H1 (cell line): ENCODE results near the gene SRGAP3. TPM values are rescaled to one million over a fixed set of nuclear protein-coding genes. Genes with fewer than 3 reads are reported as not detected.

Experiments
- CTCF ChIA-PET: fragments of 300-600 bp; sonication (Branson Sonifier 250); formaldehyde crosslinking; loops from one replicate; lab custom pipeline; 2021; ENCODE audit not compliant: partially characterized antibody; lab: Charles Lee
- POLR2A ChIA-PET: fragments of 300-600 bp; sonication (Branson Sonifier 250); formaldehyde crosslinking; loops from one replicate; lab custom pipeline; 2021; ENCODE audit warnings: inconsistent platforms; ENCODE audit not compliant: partially characterized antibody; lab: Charles Lee
- DNase-seq, 2 experiments: peaks; one replicate each; pipeline versions ENCODE4 v3.0.0 to v3.0.0-alpha.2; 2010 to 2022; ENCODE audit warnings: low spot score in 2 of 2, low read depth in 1 of 2, mixed read lengths in 1 of 2
- FAIRE-seq: peaks from 2 replicates; lab custom pipeline; 2011; peaks lifted over from hg19 to GRCh38; lab: Jason Lieb, UNC
- H2AFZ ChIP-seq: 2 replicates; pipeline ENCODE4 v1.8.1; 2012; ENCODE audit warnings: low read length, inconsistent platforms
- H2AK5ac ChIP-seq: 2 replicates; pipeline ENCODE4 v1.6.1; 2013; ENCODE audit warnings: low read depth, low read length
- H2BK120ac ChIP-seq: replicated peaks from 2 replicates; pipeline ENCODE3; 2013; ENCODE audit warnings: low read depth, low read length, inconsistent platforms
- H2BK12ac ChIP-seq: 2 replicates; pipeline ENCODE4 v1.6.1; 2013; ENCODE audit warnings: low read depth, low read length
- H2BK15ac ChIP-seq: 2 replicates; pipeline ENCODE4 v1.6.1; 2013; ENCODE audit warnings: low read length
- H2BK20ac ChIP-seq: 2 replicates; pipeline ENCODE4 v1.6.1; 2013; ENCODE audit warnings: low read length
- H2BK5ac ChIP-seq: 2 replicates; pipeline ENCODE4 v1.6.1; 2013; ENCODE audit warnings: low read depth, low read length
- H3K14ac ChIP-seq: 2 replicates; pipeline ENCODE4 v1.6.1; 2013; ENCODE audit warnings: inconsistent platforms; ENCODE audit not compliant: insufficient read length
- H3K18ac ChIP-seq: 2 replicates; pipeline ENCODE4 v1.6.1; 2013; ENCODE audit warnings: low read length; ENCODE audit errors: extremely low read depth
- H3K23ac ChIP-seq: 2 replicates; pipeline ENCODE4 v1.6.1; 2013; ENCODE audit warnings: inconsistent platforms; ENCODE audit not compliant: insufficient read length
- H3K23me2 ChIP-seq: 2 replicates; pipeline ENCODE4 v1.6.1; 2013; ENCODE audit warnings: low read depth, low read length
- H3K27ac ChIP-seq: 2 replicates; pipeline ENCODE4 v1.6.1; 2011; ENCODE audit warnings: low read depth, low read length, inconsistent platforms
- H3K27me3 ChIP-seq, 4 experiments: replicated peaks in 1 of 4; 1 replicate in 1 of 4; 2 replicates in 3 of 4; pipeline versions ENCODE4 v1.6.1 to v1.8.1; 2011 to 2013; ENCODE audit warnings: low read length in 3 of 4, mild to moderate bottlenecking in 3 of 4, inconsistent platforms in 2 of 4, mixed read lengths in 2 of 4, moderate library complexity in 1 of 4; ENCODE audit not compliant: control insufficient read depth in 3 of 4, insufficient read depth in 3 of 4; ENCODE audit errors: extremely low read depth in 1 of 4
- H3K36me3 ChIP-seq, 4 experiments: 2 replicates each; pipeline versions ENCODE4 v1.6.1 to v1.8.1; 2011 to 2013; ENCODE audit warnings: mild to moderate bottlenecking in 4 of 4, low read length in 3 of 4, moderate library complexity in 2 of 4, control low read depth in 1 of 4, inconsistent platforms in 1 of 4; ENCODE audit not compliant: insufficient read depth in 4 of 4, control insufficient read depth in 2 of 4
- H3K4ac ChIP-seq: replicated peaks from 2 replicates; pipeline ENCODE3; 2013; ENCODE audit warnings: low read length, low read depth, mixed read lengths, inconsistent platforms; ENCODE audit not compliant: insufficient read length
- H3K4me1 ChIP-seq, 4 experiments: replicated peaks in 1 of 4; 1 replicate in 1 of 4; 2 replicates in 3 of 4; pipeline versions ENCODE4 v1.6.1 to v1.8.1; 2011 to 2013; ENCODE audit warnings: low read length in 3 of 4, inconsistent platforms in 2 of 4, mixed read lengths in 1 of 4; ENCODE audit not compliant: insufficient read depth in 4 of 4, control insufficient read depth in 3 of 4
- H3K4me2 ChIP-seq, 2 experiments: 2 replicates each; pipeline versions ENCODE4 v1.6.1 to v1.8.1; 2011 to 2013; ENCODE audit warnings: low read depth in 2 of 2, low read length in 2 of 2, control low read depth in 1 of 2, inconsistent platforms in 1 of 2, mild to moderate bottlenecking in 1 of 2; ENCODE audit not compliant: insufficient read depth in 1 of 2
- H3K4me3 ChIP-seq, 4 experiments: fragments of 200-600, 300-600 bp in 1 of 4; sonication (generic), shearing (Covaris generic), sonication (Bioruptor Twin) in 1 of 4; 2 replicates each; pipeline versions ENCODE4 v1.5.1 to v1.8.1; 2011 to 2016; ENCODE audit warnings: low read length in 4 of 4, low read depth in 3 of 4, control low read depth in 2 of 4, inconsistent platforms in 2 of 4, mild to moderate bottlenecking in 2 of 4, mixed read lengths in 1 of 4, moderate library complexity in 1 of 4; ENCODE audit not compliant: insufficient read depth in 2 of 4; ENCODE audit errors: extremely low read depth in 1 of 4
- H3K56ac ChIP-seq: replicated peaks from 2 replicates; pipeline ENCODE3; 2013; ENCODE audit warnings: low read depth, mild to moderate bottlenecking, mixed read lengths, low read length, inconsistent platforms; ENCODE audit not compliant: insufficient read length
- H3K79me1 ChIP-seq: 2 replicates; pipeline ENCODE4 v1.6.1; 2013; ENCODE audit warnings: low read depth, low read length, control low read depth
- H3K79me2 ChIP-seq, 2 experiments: 2 replicates each; pipeline versions ENCODE4 v1.6.1 to v1.8.1; 2012 to 2013; ENCODE audit warnings: low read length in 2 of 2, mild to moderate bottlenecking in 2 of 2, inconsistent platforms in 1 of 2; ENCODE audit not compliant: insufficient read depth in 2 of 2, control insufficient read depth in 1 of 2
- H3K9ac ChIP-seq, 4 experiments: replicated peaks in 1 of 4; 1 replicate in 1 of 4; 2 replicates in 3 of 4; pipeline versions ENCODE4 v1.6.1 to v1.8.1; 2011 to 2013; ENCODE audit warnings: low read depth in 3 of 4, low read length in 3 of 4, control low read depth in 2 of 4, mild to moderate bottlenecking in 2 of 4, moderate library complexity in 2 of 4, inconsistent platforms in 1 of 4; ENCODE audit errors: extremely low read depth in 1 of 4
- H3K9me3 ChIP-seq, 2 experiments: 2 replicates each; pipeline versions ENCODE4 v1.6.1 to v1.8.1; 2012 to 2013; ENCODE audit warnings: mild to moderate bottlenecking in 2 of 2, moderate library complexity in 2 of 2, control low read depth in 1 of 2, inconsistent platforms in 1 of 2, low read depth in 1 of 2, low read length in 1 of 2, mixed read lengths in 1 of 2; ENCODE audit not compliant: insufficient read depth in 2 of 2
- H4K20me1 ChIP-seq, 2 experiments: replicated peaks in 1 of 2; 2 replicates each; pipeline versions ENCODE3 to v1.8.1; 2011 to 2013; ENCODE audit warnings: inconsistent platforms in 2 of 2, low read length in 2 of 2, mild to moderate bottlenecking in 1 of 2; ENCODE audit not compliant: insufficient read depth in 2 of 2, control insufficient read depth in 1 of 2
- H4K5ac ChIP-seq: 2 replicates; pipeline ENCODE4 v1.6.1; 2013; ENCODE audit warnings: low read length, low read depth, mixed read lengths, inconsistent platforms; ENCODE audit not compliant: insufficient read length
- H4K8ac ChIP-seq: 2 replicates; pipeline ENCODE4 v1.8.0; 2013; ENCODE audit warnings: mild to moderate bottlenecking, moderate library complexity, low read length, inconsistent platforms; ENCODE audit not compliant: insufficient read depth; ENCODE audit errors: extremely low read depth
- H4K91ac ChIP-seq: replicated peaks from 2 replicates; pipeline ENCODE3; 2013; ENCODE audit warnings: low read length, mixed read lengths, inconsistent platforms; ENCODE audit not compliant: insufficient read length
- CEBPB ChIP-seq: IDR thresholded peaks from 2 replicates; pipeline ENCODE4 v1.6.1; 2012; ENCODE audit warnings: low read depth, low read length
- E2F6 ChIP-seq: IDR thresholded peaks from 2 replicates; pipeline ENCODE4 v1.6.1; 2012; ENCODE audit warnings: inconsistent platforms
- FOSL1 ChIP-seq: IDR thresholded peaks from 2 replicates; pipeline ENCODE4 v1.6.1; 2011; ENCODE audit warnings: mild to moderate bottlenecking, low read depth, low read length, moderate library complexity; ENCODE audit not compliant: insufficient read depth
- HDAC6 ChIP-seq: IDR thresholded peaks from one replicate; pipeline ENCODE4 v1.7.1; 2012; ENCODE audit warnings: low read depth, mild to moderate bottlenecking, inconsistent platforms, low read length, moderate library complexity
- JUN ChIP-seq: IDR thresholded peaks from 2 replicates; pipeline ENCODE4 v1.6.1; 2011; ENCODE audit warnings: low read depth, mild to moderate bottlenecking, improper control_type of control experiment, low read length
- JUND ChIP-seq: IDR thresholded peaks from 2 replicates; pipeline ENCODE4 v1.6.1; 2011; ENCODE audit warnings: mild to moderate bottlenecking, improper control_type of control experiment, low read length
- MAX ChIP-seq: IDR thresholded peaks from 2 replicates; pipeline ENCODE4 v1.6.1; 2012; ENCODE audit warnings: inconsistent platforms
- POLR2A ChIP-seq, 2 experiments: IDR thresholded peaks; 1 replicate in 1 of 2; 2 replicates in 1 of 2; pipeline ENCODE4 v1.6.1; 2011; ENCODE audit warnings: low read depth in 2 of 2, low read length in 2 of 2, mild to moderate bottlenecking in 2 of 2; ENCODE audit errors: control extremely low read depth in 1 of 2
- SP1 ChIP-seq: IDR thresholded peaks from 2 replicates; pipeline ENCODE4 v1.6.1; 2011; ENCODE audit warnings: low read depth, low read length
- WGBS, 2 experiments: shearing (Covaris generic) in 1 of 2; methylation state at CpG; one replicate each; pipeline versions ENCODE4 v1.1.6 to v1.1.7; 2013 to 2015; ENCODE audit warnings: low lambda C conversion rate in 2 of 2, mixed read lengths in 2 of 2, inconsistent platforms in 1 of 2, low coverage in 1 of 2, missing lambda C conversion rate in 1 of 2; ENCODE audit not compliant: insufficient replicate concordance in 2 of 2, insufficient coverage in 1 of 2, insufficient read length in 1 of 2; ENCODE audit errors: extremely low coverage in 1 of 2, missing lambda C conversion rate in 1 of 2; 5-methylcytosine and 5-hydroxymethylcytosine counted together
- polyA plus RNA-seq, 7 experiments: library from polyadenylated mRNA; depleted of rRNA in 3 of 7; stranded (reverse) in 5 of 7; unstranded in 2 of 7; fragments of >200 nt in 5 of 7; fragments of 200-250 nt in 2 of 7; gene quantifications; 1 replicate in 5 of 7; 2 replicates in 1 of 7; 4 replicates in 1 of 7; pipeline versions ENCODE4 v1.2.1 to v1.2.3, GENCODE V29; 2011 to 2013; ENCODE audit warnings: missing spikeins in 2 of 7, mixed read lengths in 2 of 7
- total RNA-seq: library from RNA; stranded (reverse); fragmentation: NEBNext Ultra II Directional; extraction: Animal tissue kit (Norgen Biotek cat#: 25700); gene quantifications from 2 replicates; pipeline ENCODE4 v1.2.1, GENCODE V29; 2021

SRGAP3 gene
- total and polyA plus RNA-seq, 2 of the 8 experiments (the other 6 are each of a cell fraction or from before 2014, with no cell fraction given), result 5.8 to 11.4 TPM

- H3K27me3 ChIP-seq, result peaks cover 0 to 5% (median 0%) of the 10 kb centered on the region in 4 experiments; a peak in 1 of 7 replicates
- no peaks in the 10 kb centered on the region for H3K9me3 ChIP-seq
- H2BK20ac ChIP-seq, result no peak overlapping the region
- H4K20me1 ChIP-seq, result no peaks in the 10 kb centered on the region
- no peak overlapping the region for H3K4me2 ChIP-seq
- H3K23me2 ChIP-seq, result no peaks in the 10 kb centered on the region
- no peak overlapping the region for H3K9ac ChIP-seq
- H3K14ac ChIP-seq, result no peak overlapping the region
- no peak overlapping the region for H2BK5ac ChIP-seq
- H3K18ac ChIP-seq, result no peak overlapping the region
- H4K8ac ChIP-seq, result no peak overlapping the region
- H3K4ac ChIP-seq, result no peak overlapping the region
- no peak overlapping the region for H3K56ac ChIP-seq
- H4K91ac ChIP-seq, result no peak overlapping the region
- no peaks in the 10 kb centered on the region for H3K36me3 ChIP-seq
- no peak overlapping the region for H3K4me3 ChIP-seq
- H2BK120ac ChIP-seq, result no peak overlapping the region
- H4K5ac ChIP-seq, result no peak overlapping the region
- no peak overlapping the region for H3K27ac ChIP-seq
- no peaks in the 10 kb centered on the region for H3K79me1 ChIP-seq
- TF ChIP-seq CEBPB (no peak), FOSL1 (no peak), HDAC6 (no peak), E2F6 (no peak), JUND (no peak), JUN (no peak), POLR2A (IDR thresholded peaks at IDR 0.05; ENCODE audit: control extremely low read depth in 1 of 2, low read depth in 2 of 2, low read length in 2 of 2) (no peak), SP1 (no peak), MAX (no peak)
- no peak for FAIRE-seq
- no peak overlapping the region for H2BK15ac ChIP-seq
- CTCF ChIA-PET, result interaction anchor here (0.8 to 2.6 kb wide), 8 partner anchors 11 to 172 kb away, joined by 3 to 7 read pairs (median 5); partner anchors contain the start of gene SRGAP3
- no peak for DNase-seq
- no peak overlapping the region for H3K23ac ChIP-seq
- WGBS, 2 experiments, result 80% methylated on average over 8 of the region's 8 CpGs; no CpG with 5 or more reads in 1 of the 2 experiments
- no peak overlapping the region for H2AK5ac ChIP-seq
- POLR2A ChIA-PET, result interaction anchor here (1.9 kb wide), 1 partner anchor 11 kb away, joined by 4 read pairs; no protein-coding TSS in a partner anchor
- no peak overlapping the region for H2AFZ ChIP-seq
- no peaks in the 10 kb centered on the region for H3K79me2 ChIP-seq
- H3K4me1 ChIP-seq, result peaks cover 0 to 7% (median 3%) of the 10 kb centered on the region in 4 experiments; a peak in 6 of 7 replicates
- no peak overlapping the region for H2BK12ac ChIP-seq
These were observed 118.8 kb downstream of the SRGAP3 start for GRCh38 chr3:9130345-9131305.
